K562 treated with DMSO at 1 percent for 24 hours (cell line): Measurements from ENCODE around the gene C1QC. TPM values are rescaled to one million over a fixed set of nuclear protein-coding genes. Genes with fewer than 3 reads are reported as not detected.

Experiments used
- total RNA-seq: library from RNA; unstranded; fragments of 300-600 nt; gene quantifications from 2 replicates; pipeline ENCODE4 v1.2.3, GENCODE V29; 2022; ENCODE audit warnings: low read depth; ENCODE audit not compliant: insufficient read depth

C1QC gene
- not detected in 2 replicates for total RNA-seq

GRCh38 chr1:22643381-22643780 lies at the start of gene C1QC:
Gene C1QC (plus strand): TSS chr1:22643633. CDS start chr1:22644024, 391 bp downstream.

GRCh38 chr1:22636353-22636752 lies 7.1 kb upstream of the C1QC start, which contains the start of gene C1QA:
Gene C1QA (plus strand): TSS chr1:22636628. CDS start chr1:22637617, 989 bp downstream.

DNA sequence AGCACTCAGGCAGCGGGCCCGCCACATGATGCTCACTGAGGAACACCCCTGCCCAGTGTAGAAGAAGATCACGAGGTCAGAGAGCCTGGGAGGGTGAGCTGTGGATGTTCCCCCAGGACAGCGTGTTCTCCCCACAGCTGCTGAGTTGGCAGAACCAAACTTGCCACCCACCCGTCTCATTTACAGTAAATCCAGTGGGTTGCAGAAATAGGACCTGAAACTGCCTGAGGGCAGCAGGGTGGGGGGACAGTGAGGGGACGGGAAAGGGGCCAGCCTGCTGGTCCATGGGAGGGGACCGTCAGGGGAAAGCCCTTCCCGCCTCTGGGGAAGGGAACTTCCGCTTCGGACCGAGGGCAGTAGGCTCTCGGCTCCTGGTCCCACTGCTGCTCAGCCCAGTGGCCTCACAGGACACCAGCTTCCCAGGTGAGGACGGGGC lies 9.5 kb downstream of the C1QC start, which contains the start of gene C1QB:
Gene C1QB (plus strand): TSS at position 356 of the 436 bp plus-strand sequence. CDS start 6,227 bp downstream, outside the sequence.

Other genes starting within 250 kb of the C1QC start
- gene ZBTB40, start 191.8 kb upstream of the C1QC start, total RNA-seq, result 13.3 and 13.6 TPM in 2 replicates
- not detected in 2 replicates for gene EPHA8, start 80.1 kb upstream of the C1QC start, total RNA-seq
- gene C1QA, start 7.0 kb upstream of the C1QC start, total RNA-seq, result not detected in 2 replicates
- not detected in 2 replicates for gene C1QB, start 9.6 kb downstream of the C1QC start, total RNA-seq
- 0.98 TPM in 2 replicates for gene EPHB2, start 67.2 kb downstream of the C1QC start, total RNA-seq